Measurements from ENCODE around the gene CEACAM19.

DNA sequence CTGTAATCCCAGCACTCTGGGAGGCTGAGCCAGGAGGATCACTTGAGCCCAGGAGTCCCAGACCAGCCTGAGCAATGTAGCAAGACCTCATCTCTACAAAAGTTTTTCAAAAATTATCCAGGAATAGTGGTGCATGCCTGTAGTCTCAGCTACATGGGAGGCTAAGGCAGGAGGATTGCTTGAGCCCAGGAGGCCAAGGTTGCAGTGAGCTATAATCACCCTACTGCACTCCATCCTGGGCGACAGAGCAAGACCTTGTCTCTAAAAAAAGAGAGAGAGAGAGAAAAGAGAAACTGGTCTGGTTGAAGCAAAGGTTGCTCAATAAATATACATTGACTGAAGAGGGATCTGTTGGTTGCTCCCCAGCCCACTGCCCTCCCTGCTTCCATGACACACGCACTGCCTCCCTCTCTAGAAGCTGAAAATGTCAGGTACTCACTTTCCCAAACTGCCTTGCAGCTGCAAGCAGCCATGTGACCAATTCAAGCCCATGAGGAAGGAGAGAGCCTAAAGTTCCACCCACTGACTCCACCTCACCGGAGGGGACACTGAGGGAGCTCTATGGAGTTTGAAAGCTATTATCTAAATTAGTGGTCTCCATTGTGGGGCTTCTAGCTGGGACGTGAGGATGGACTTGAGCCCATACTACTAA is 41.7 kb downstream of the CEACAM19 start:
- no peak for TF ChIP-seq POLR2A (IDR thresholded peaks at IDR 0.05)
- TF ChIP-seq, protein P1, sequence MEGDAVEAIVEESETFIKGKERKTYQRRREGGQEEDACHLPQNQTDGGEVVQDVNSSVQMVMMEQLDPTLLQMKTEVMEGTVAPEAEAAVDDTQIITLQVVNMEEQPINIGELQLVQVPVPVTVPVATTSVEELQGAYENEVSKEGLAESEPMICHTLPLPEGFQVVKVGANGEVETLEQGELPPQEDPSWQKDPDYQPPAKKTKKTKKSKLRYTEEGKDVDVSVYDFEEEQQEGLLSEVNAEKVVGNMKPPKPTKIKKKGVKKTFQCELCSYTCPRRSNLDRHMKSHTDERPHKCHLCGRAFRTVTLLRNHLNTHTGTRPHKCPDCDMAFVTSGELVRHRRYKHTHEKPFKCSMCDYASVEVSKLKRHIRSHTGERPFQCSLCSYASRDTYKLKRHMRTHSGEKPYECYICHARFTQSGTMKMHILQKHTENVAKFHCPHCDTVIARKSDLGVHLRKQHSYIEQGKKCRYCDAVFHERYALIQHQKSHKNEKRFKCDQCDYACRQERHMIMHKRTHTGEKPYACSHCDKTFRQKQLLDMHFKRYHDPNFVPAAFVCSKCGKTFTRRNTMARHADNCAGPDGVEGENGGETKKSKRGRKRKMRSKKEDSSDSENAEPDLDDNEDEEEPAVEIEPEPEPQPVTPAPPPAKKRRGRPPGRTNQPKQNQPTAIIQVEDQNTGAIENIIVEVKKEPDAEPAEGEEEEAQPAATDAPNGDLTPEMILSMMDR (IDR thresholded peaks at IDR 0.05) = no peak
